Gastrocnemius medialis (tissue), 4 donors: ENCODE data around the gene CUL4B. TPM values are rescaled to one million over a fixed set of nuclear protein-coding genes. Genes with fewer than 3 reads are reported as not detected.

Experiments
- ATAC-seq, 2 donors: fragments of 150-250 bp; one replicate each; pipeline ENCODE4 v1.9.1; 2016
- DNase-seq, 2 donors: peaks; one replicate each; pipeline ENCODE4 v3.0.0-alpha.2; 2019
- H3K27ac ChIP-seq, 4 donors: fragments of 200-600 bp; sonication (generic); 1 replicate in 1 of 4; 2 replicates in 3 of 4; pipeline ENCODE4 v1.5.1; 2016 to 2018; ENCODE audit warnings: mild to moderate bottlenecking in 2 of 4, moderate library complexity in 1 of 4
- H3K27me3 ChIP-seq, 3 donors: fragments of 200-600 bp; sonication (generic) in 2 of 3; 1 replicate in 1 of 3; 2 replicates in 2 of 3; pipeline versions ENCODE4 v1.5.1 to v1.6.0; 2016 to 2019; ENCODE audit warnings: mild to moderate bottlenecking in 1 of 3, moderate library complexity in 1 of 3
- H3K36me3 ChIP-seq, 2 donors: fragments of 200-600 bp; sonication (generic) in 1 of 2; one replicate each; pipeline ENCODE4 v1.5.1; 2017 to 2018
- H3K4me1 ChIP-seq, 2 donors: fragments of 200-600 bp; sonication (generic) in 1 of 2; one replicate each; pipeline ENCODE4 v1.5.1; 2016 to 2017; ENCODE audit warnings: mild to moderate bottlenecking in 2 of 2
- H3K4me3 ChIP-seq, 4 donors: fragments of 200-600 bp; sonication (generic) in 3 of 4; 1 replicate in 1 of 4; 2 replicates in 3 of 4; pipeline ENCODE4 v1.5.1; 2016 to 2019; ENCODE audit warnings: mild to moderate bottlenecking in 2 of 4
- H3K9me3 ChIP-seq, 3 donors: fragments of 200-600 bp; sonication (generic) in 2 of 3; 1 replicate in 1 of 3; 2 replicates in 2 of 3; pipeline ENCODE4 v1.5.1; 2016 to 2019
- POLR2A ChIP-seq, 2 donors: fragments of 450-650 bp; IDR thresholded peaks; one replicate each; pipeline ENCODE4 v1.6.1; 2017; ENCODE audit warnings: antibody characterized with exemption in 2 of 2, mild to moderate bottlenecking in 2 of 2, moderate library complexity in 2 of 2
- in situ Hi-C, 4 donors: fragments of 200-750 bp; cut with MboI; loops; one replicate each; pipeline versions ENCODE4 v1.15.0 to v1.8.0; 2017; ENCODE audit warnings: low sequenced_read_pairs in 4 of 4
- intact Hi-C: fragments of 100-400 bp; cut with DNase I; formaldehyde crosslinking; loops from one replicate; pipeline ENCODE4 v1.15.1; 2023; ENCODE audit warnings: low total_unique reads
- total RNA-seq, 4 donors: library from RNA; depleted of rRNA; stranded (reverse); fragments of >200 nt; gene quantifications; one replicate each; pipeline versions ENCODE4 v1.1.0 to v1.2.3, GENCODE V29; 2016
- TF ChIP-seq, protein P1 (sequence below), 5 experiments: fragments of 450-650 bp in 3 of 5; fragments of 200-600 bp in 2 of 5; sonication (generic) in 2 of 5; IDR thresholded peaks in 4 of 5; conservative IDR thresholded peaks in 1 of 5; 1 replicate in 4 of 5; 2 replicates in 1 of 5; pipeline ENCODE4 v1.5.1; 2016 to 2019; ENCODE audit warnings: antibody characterized with exemption in 5 of 5, mild to moderate bottlenecking in 3 of 5, moderate library complexity in 3 of 5

CUL4B gene
- total RNA-seq, 4 donors from 2014 or later: 10.1 to 14.6 (median 11.9) TPM

DNA sequence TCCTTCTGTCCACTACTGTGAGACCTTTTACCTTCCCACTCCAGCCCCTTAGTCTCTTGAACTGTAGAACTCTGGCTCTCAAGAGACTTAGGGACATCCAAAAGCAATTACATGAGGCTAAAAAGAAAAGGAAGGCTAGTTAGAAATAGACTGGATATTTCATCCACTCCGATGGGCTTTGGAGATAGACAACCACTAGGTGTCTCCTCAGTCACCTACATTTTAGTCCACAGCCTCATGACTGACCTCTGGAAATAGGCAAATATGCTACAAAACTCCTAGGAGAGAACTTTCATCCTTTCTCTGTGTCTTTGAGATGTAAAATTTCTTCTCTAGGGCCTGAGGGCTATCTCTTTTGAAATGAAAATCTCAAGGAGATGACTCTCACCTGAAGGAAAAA lies 46.5 kb downstream of the CUL4B start:
- DNase-seq: no peak
- Histone ChIP-seq H3K4me1 (no peaks in the 10 kb centered on the region), H3K27me3 (no peaks in the 10 kb centered on the region), H3K27ac (no peak overlapping the region), H3K9me3 (no peaks in the 10 kb centered on the region), H3K4me3 (no peak overlapping the region), H3K36me3 (no peaks in the 10 kb centered on the region)
- no peak for TF ChIP-seq POLR2A (IDR thresholded peaks at IDR 0.05)
- TF ChIP-seq, protein P1, sequence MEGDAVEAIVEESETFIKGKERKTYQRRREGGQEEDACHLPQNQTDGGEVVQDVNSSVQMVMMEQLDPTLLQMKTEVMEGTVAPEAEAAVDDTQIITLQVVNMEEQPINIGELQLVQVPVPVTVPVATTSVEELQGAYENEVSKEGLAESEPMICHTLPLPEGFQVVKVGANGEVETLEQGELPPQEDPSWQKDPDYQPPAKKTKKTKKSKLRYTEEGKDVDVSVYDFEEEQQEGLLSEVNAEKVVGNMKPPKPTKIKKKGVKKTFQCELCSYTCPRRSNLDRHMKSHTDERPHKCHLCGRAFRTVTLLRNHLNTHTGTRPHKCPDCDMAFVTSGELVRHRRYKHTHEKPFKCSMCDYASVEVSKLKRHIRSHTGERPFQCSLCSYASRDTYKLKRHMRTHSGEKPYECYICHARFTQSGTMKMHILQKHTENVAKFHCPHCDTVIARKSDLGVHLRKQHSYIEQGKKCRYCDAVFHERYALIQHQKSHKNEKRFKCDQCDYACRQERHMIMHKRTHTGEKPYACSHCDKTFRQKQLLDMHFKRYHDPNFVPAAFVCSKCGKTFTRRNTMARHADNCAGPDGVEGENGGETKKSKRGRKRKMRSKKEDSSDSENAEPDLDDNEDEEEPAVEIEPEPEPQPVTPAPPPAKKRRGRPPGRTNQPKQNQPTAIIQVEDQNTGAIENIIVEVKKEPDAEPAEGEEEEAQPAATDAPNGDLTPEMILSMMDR (IDR thresholded peaks at IDR 0.05 in 4 of 5, conservative IDR thresholded peaks at IDR 0.05 in 1 of 5): no peak
- intact Hi-C loops (no loop called here), in situ Hi-C loops (loop anchor here in 2 of 4 donors (10.0 to 25.0 kb wide), 2 partner anchors 151 to 248 kb away; no protein-coding TSS in a partner anchor)
- no peak for ATAC-seq

DNA sequence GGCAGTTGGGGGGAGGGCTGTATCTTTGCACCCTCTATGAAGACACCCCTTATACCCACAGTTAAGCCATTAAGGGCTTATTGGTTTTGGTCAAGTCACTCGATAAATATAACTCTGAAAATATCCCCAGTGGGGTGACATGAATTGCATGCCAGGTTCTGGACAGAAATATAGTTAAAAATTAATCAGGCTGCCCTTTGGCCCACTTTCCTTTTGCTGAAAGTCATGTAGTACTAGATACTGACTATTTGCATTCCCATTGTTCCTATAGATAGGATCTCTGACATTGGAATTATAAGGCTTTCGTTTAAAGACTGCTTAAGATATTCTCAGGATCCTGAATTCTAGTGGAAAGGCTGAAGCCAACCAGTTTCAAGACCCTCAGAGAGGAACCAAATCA lies 48.1 kb downstream of the CUL4B start:
- DNase-seq: no peak
- no peak for ATAC-seq
- no peaks in the 10 kb centered on the region for H3K4me1 ChIP-seq
- H3K27ac ChIP-seq: no peak overlapping the region
- intact Hi-C loops: no loop called here
- no peaks in the 10 kb centered on the region for H3K9me3 ChIP-seq
- H3K36me3 ChIP-seq: no peaks in the 10 kb centered on the region
- TF ChIP-seq, protein P1 (IDR thresholded peaks at IDR 0.05 in 4 of 5, conservative IDR thresholded peaks at IDR 0.05 in 1 of 5): no peak
- no peak for TF ChIP-seq POLR2A (IDR thresholded peaks at IDR 0.05)
- H3K4me3 ChIP-seq: no peak overlapping the region
- no peaks in the 10 kb centered on the region for H3K27me3 ChIP-seq
- in situ Hi-C loops: loop anchor here in 2 of 4 donors (10.0 to 25.0 kb wide), 2 partner anchors 152 to 250 kb away; no protein-coding TSS in a partner anchor

DNA sequence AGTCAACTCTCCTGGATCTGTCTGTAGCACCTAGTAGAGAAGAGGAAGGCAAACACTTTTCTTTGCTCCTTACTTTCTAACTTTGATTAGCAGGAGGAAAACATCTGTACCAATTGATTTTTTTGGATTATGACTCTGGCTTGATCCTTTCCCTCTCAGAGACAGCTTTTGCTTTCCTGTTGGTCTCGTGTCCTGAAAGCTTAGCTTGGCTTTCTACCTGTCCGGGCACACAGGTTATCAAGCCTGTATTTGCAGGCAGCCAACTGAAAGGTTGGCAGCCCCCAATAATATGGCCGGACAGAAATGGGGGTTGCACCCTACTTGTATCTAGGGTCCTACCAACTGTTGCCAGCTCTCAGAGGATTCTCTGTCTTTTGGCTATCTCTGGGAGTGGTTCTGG lies 48.5 kb downstream of the CUL4B start:
- TF ChIP-seq, protein P1 (IDR thresholded peaks at IDR 0.05 in 4 of 5, conservative IDR thresholded peaks at IDR 0.05 in 1 of 5): no peak
- TF ChIP-seq POLR2A (IDR thresholded peaks at IDR 0.05): no peak
- intact Hi-C loops: no loop called here
- in situ Hi-C loops: loop anchor here in 2 of 4 donors (10.0 to 25.0 kb wide), 2 partner anchors 153 to 250 kb away; no protein-coding TSS in a partner anchor

DNA sequence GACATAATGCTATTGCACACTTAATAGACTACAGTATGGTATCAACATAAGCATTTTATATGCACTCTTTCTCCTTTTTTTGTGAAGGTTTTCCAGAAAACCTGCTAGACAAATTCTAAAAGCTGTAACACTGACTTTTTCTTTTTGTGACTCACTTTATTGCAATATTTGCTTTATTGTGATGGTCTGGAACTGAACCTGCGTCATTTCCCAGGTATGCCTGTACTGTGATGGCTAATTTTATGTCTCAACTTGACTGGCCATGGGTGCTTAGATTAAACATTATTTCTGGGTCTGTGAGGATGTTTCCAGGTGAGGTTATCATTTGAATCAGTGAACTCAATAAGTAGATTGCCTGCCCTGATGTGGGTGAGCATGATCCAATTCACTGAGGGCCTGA lies 56.2 kb downstream of the CUL4B start:
- Histone ChIP-seq H3K4me1 (no peaks in the 10 kb centered on the region), H3K27me3 (no peaks in the 10 kb centered on the region), H3K9me3 (no peaks in the 10 kb centered on the region), H3K27ac (no peak overlapping the region), H3K4me3 (no peak overlapping the region), H3K36me3 (no peaks in the 10 kb centered on the region)
- intact Hi-C loops (no loop called here), in situ Hi-C loops (loop anchor here in 1 of 4 donors (25.0 kb wide), 1 partner anchor 258 kb away; no protein-coding TSS in a partner anchor)
- no peak for TF ChIP-seq POLR2A (IDR thresholded peaks at IDR 0.05)
- TF ChIP-seq, protein P1 (IDR thresholded peaks at IDR 0.05 in 4 of 5, conservative IDR thresholded peaks at IDR 0.05 in 1 of 5): no peak
- DNase-seq: no peak
- no peak for ATAC-seq

More for the DNA sequence above, 48.5 kb downstream of the CUL4B start:
- ATAC-seq (no peak), DNase-seq (no peak)
- Histone ChIP-seq H3K27me3 (no peaks in the 10 kb centered on the region), H3K9me3 (no peaks in the 10 kb centered on the region), H3K4me1 (no peaks in the 10 kb centered on the region), H3K4me3 (no peak overlapping the region), H3K36me3 (no peaks in the 10 kb centered on the region), H3K27ac (no peak overlapping the region)
